MM.1S (cell line): ENCODE measurements around the gene CTNNA1.

ENCODE experiments used
- DNase-seq: peaks from one replicate; pipeline ENCODE4 v3.0.0-alpha.2; 2015
- H2AFZ ChIP-seq: fragments of 300-600 bp; sonication (generic); 2 replicates; pipeline ENCODE4 v1.6.0; 2016; ENCODE audit warnings: antibody characterized with exemption, low read length
- H3F3A ChIP-seq: fragments of 300-600 bp; sonication (generic); 2 replicates; pipeline ENCODE4 v1.6.1; 2016; ENCODE audit warnings: mild to moderate bottlenecking, antibody characterized with exemption, low read length, moderate library complexity, mixed read lengths; ENCODE audit not compliant: insufficient read depth
- H3K27ac ChIP-seq: fragments of 300-600 bp; sonication (generic); 2 replicates; pipeline ENCODE4 v1.5.1; 2016; ENCODE audit warnings: mild to moderate bottlenecking, low read length
- H3K27me3 ChIP-seq: fragments of 300-600 bp; sonication (generic); replicated peaks from 2 replicates; pipeline ENCODE4 v1.6.0; 2016; ENCODE audit warnings: low read length; ENCODE audit not compliant: insufficient read depth
- H3K36me3 ChIP-seq: fragments of 300-600 bp; sonication (generic); replicated peaks from 2 replicates; pipeline ENCODE4 v1.6.1; 2016; ENCODE audit warnings: mild to moderate bottlenecking, low read length, mixed read lengths; ENCODE audit not compliant: insufficient read depth
- H3K4me1 ChIP-seq: fragments of 300-600 bp; sonication (generic); 2 replicates; pipeline ENCODE4 v1.6.1; 2016; ENCODE audit warnings: low read length, mixed read lengths
- H3K4me2 ChIP-seq: fragments of 300-600 bp; sonication (generic); 2 replicates; pipeline ENCODE4 v1.6.0; 2016; ENCODE audit warnings: low read depth, low read length
- H3K4me3 ChIP-seq: fragments of 300-600 bp; sonication (generic); 2 replicates; pipeline ENCODE4 v1.5.1; 2016; ENCODE audit warnings: low read length, mixed read lengths
- H3K79me2 ChIP-seq: fragments of 300-600 bp; sonication (generic); 2 replicates; pipeline ENCODE4 v1.6.1; 2016; ENCODE audit warnings: mixed run types, low read length, mixed read lengths
- H3K9ac ChIP-seq: fragments of 300-600 bp; sonication (generic); 2 replicates; pipeline ENCODE4 v1.6.1; 2016; ENCODE audit warnings: low read length, mixed read lengths
- H3K9me2 ChIP-seq: fragments of 300-600 bp; sonication (generic); replicated peaks from 2 replicates; pipeline ENCODE4 v1.6.1; 2016; ENCODE audit warnings: mild to moderate bottlenecking, low read length, mixed read lengths; ENCODE audit not compliant: insufficient read depth
- H3K9me3 ChIP-seq: fragments of 300-600 bp; sonication (generic); replicated peaks from 2 replicates; pipeline ENCODE4 v1.6.1; 2016; ENCODE audit warnings: mild to moderate bottlenecking, low read length, mixed read lengths; ENCODE audit not compliant: insufficient read depth
- H4K20me1 ChIP-seq: fragments of 300-600 bp; sonication (generic); 2 replicates; pipeline ENCODE4 v1.6.1; 2016; ENCODE audit warnings: mild to moderate bottlenecking, low read length, moderate library complexity, mixed read lengths; ENCODE audit not compliant: insufficient read depth
- EZH2 ChIP-seq: fragments of 300-600 bp; sonication (generic); optimal IDR thresholded peaks from 2 replicates; pipeline ENCODE3; 2017; ENCODE audit warnings: low read depth, mild to moderate bottlenecking, antibody characterized with exemption, low read length, mixed read lengths
- EZH2phosphoT487 ChIP-seq: fragments of 300-600 bp; sonication (generic); IDR thresholded peaks from 2 replicates; pipeline ENCODE4 v1.6.1; 2018; ENCODE audit warnings: antibody characterized with exemption, low read length
- TF ChIP-seq, protein P1 (sequence below): fragments of 300-600 bp; sonication (generic); IDR thresholded peaks from 2 replicates; pipeline ENCODE4 v1.5.1; 2016; ENCODE audit warnings: antibody characterized with exemption, low read length, mixed read lengths

Gene CTNNA1

DNA sequence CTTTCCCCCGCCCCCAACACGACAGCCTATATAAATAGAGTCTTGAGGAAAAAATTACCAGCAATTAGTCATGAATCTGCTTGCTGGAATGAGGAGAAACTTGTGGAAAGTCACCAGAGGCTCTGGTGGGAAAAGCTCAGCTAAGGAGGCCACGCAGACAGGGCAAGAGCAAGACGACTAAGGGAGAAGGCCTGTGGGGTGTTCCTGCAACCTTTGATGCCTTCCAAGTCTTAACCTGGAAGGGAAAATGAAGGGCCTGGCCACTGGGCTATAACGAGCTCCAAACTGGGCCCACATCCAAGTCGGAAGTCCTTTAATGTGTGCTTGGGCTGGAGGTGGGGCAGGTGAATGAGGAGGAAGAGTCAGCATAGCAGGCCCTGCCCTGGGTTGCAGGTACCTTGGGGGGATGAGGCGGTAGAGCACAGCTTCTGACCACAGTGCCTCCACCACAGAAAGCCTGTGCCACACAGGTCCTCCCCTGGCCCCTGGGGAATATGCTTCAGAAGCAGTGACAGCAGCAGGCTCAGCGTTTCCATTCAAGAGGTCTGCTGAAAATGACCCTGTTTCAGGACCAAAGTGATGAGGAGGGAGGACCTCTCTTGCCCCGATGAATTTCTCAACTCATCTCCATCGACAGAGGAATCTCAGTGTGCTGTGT, 214.7 kb downstream of the CTNNA1 start:
- Histone ChIP-seq H3K27me3 (no peaks in the 10 kb centered on the region), H3K79me2 (no peaks in the 10 kb centered on the region), H4K20me1 (no peaks in the 10 kb centered on the region), H2AFZ (no peak overlapping the region), H3K36me3 (no peaks in the 10 kb centered on the region), H3F3A (no peaks in the 10 kb centered on the region), H3K27ac (no peak overlapping the region), H3K9me2 (no peaks in the 10 kb centered on the region), H3K4me2 (no peak overlapping the region), H3K9ac (no peak overlapping the region), H3K9me3 (no peaks in the 10 kb centered on the region), H3K4me1 (no peaks in the 10 kb centered on the region), H3K4me3 (no peak overlapping the region)
- TF ChIP-seq, protein P1, sequence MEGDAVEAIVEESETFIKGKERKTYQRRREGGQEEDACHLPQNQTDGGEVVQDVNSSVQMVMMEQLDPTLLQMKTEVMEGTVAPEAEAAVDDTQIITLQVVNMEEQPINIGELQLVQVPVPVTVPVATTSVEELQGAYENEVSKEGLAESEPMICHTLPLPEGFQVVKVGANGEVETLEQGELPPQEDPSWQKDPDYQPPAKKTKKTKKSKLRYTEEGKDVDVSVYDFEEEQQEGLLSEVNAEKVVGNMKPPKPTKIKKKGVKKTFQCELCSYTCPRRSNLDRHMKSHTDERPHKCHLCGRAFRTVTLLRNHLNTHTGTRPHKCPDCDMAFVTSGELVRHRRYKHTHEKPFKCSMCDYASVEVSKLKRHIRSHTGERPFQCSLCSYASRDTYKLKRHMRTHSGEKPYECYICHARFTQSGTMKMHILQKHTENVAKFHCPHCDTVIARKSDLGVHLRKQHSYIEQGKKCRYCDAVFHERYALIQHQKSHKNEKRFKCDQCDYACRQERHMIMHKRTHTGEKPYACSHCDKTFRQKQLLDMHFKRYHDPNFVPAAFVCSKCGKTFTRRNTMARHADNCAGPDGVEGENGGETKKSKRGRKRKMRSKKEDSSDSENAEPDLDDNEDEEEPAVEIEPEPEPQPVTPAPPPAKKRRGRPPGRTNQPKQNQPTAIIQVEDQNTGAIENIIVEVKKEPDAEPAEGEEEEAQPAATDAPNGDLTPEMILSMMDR = no peak
- TF ChIP-seq EZH2 (no peak), EZH2phosphoT487 (no peak)
- DNase-seq = no peak

DNA sequence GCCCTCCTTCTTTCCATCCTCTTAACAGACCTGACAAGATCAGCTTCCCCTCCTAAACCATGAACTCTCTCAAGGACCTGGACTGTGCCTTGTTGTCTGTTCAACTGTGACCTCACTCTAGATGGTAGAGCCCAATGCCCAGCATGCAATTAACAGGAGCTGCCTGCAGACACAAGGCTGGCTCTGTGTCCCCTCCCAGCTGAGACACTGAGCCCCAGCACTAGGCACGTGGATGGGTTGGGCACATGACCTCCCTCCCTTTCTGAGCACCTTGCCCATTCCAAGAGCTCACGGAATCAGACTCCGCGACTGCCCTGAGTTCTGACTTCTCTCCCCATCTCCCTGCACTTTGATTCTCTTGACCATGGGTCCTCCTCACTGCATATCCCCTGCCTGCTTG, 215.4 kb downstream of the CTNNA1 start:
- H3K4me1 ChIP-seq = no peaks in the 10 kb centered on the region
- H2AFZ ChIP-seq = no peak overlapping the region
- no peaks in the 10 kb centered on the region for H3K36me3 ChIP-seq
- no peaks in the 10 kb centered on the region for H3K9me2 ChIP-seq
- no peaks in the 10 kb centered on the region for H3F3A ChIP-seq
- H3K27ac ChIP-seq = no peak overlapping the region
- no peak overlapping the region for H3K4me3 ChIP-seq
- H3K9ac ChIP-seq = no peak overlapping the region
- TF ChIP-seq, protein P1 = no peak
- TF ChIP-seq EZH2 = no peak
- no peak for TF ChIP-seq EZH2phosphoT487
- H3K9me3 ChIP-seq = no peaks in the 10 kb centered on the region
- H3K4me2 ChIP-seq = no peak overlapping the region
- H3K27me3 ChIP-seq = no peaks in the 10 kb centered on the region
- no peak for DNase-seq
- no peaks in the 10 kb centered on the region for H3K79me2 ChIP-seq
- no peaks in the 10 kb centered on the region for H4K20me1 ChIP-seq

DNA sequence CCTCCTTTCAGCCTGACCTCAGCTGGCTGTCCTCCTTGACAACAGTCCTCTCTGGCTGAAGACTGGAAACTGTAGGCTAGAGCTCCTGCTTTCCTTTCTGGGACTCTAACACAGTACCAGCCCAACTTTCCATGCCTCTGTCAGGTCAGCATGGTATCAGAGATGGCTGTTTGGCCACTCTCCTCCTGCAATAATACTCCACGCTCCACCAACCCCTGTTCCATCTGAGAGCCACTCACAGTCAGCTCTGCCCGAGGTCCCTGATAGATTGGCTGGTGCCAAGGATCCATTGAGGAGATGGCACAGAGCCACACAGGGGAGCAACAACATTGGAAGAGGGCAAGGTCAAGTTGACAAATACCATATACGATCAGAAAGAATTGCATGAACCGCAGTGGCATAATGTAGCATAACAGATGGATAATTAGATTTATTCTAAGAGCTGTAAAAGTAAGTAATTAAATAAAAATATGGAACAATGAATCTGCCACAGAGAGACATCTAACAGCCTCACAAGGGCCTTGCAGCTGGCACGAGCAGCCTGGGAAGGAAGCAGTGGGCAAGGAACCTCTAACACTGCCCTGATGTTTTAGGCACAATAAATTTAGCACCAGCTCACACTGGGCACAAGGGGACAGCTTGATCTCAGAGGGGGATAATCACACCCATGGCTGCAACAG, 216.2 kb downstream of the CTNNA1 start:
- Histone ChIP-seq H3K9me3 (no peaks in the 10 kb centered on the region), H4K20me1 (no peaks in the 10 kb centered on the region), H3K4me3 (no peak overlapping the region), H3K4me2 (no peak overlapping the region), H3K36me3 (no peaks in the 10 kb centered on the region), H3K9me2 (no peaks in the 10 kb centered on the region), H3K27ac (no peak overlapping the region), H3K27me3 (no peaks in the 10 kb centered on the region), H3F3A (no peaks in the 10 kb centered on the region), H3K79me2 (no peaks in the 10 kb centered on the region), H3K9ac (no peak overlapping the region), H3K4me1 (no peaks in the 10 kb centered on the region), H2AFZ (no peak overlapping the region)
- TF ChIP-seq EZH2phosphoT487 (no peak), EZH2 (no peak)
- TF ChIP-seq, protein P1 = no peak
- DNase-seq = no peak
